Panc1 (cell line): ENCODE results near the gene PRDX6. TPM values are rescaled to one million over a fixed set of nuclear protein-coding genes. Genes with fewer than 3 reads are reported as not detected.

Experiments used
- ATAC-seq: fragments of 200-7000 bp; cut with Tn5 transposase; 2 replicates; pipeline ENCODE4 v1.9.1; 2020; ENCODE audit warnings: mild to moderate bottlenecking, moderate library complexity
- BruUV-seq: library from RNA; stranded (reverse); fragments of 400-500 nt; replicated peaks from 2 replicates; lab custom pipeline; 2021; lab: Mats Ljungman, UMichigan
- CTCF ChIA-PET: fragments of 300-600 bp; sonication (Branson Sonifier 250); formaldehyde crosslinking; loops from one replicate; lab custom pipeline; 2022; ENCODE audit warnings: antibody characterized with exemption; lab: Charles Lee
- POLR2A ChIA-PET: fragments of 300-600 bp; sonication (Branson Sonifier 250); formaldehyde crosslinking; loops from one replicate; lab custom pipeline; 2022; ENCODE audit warnings: antibody characterized with exemption; lab: Charles Lee
- DNase-seq: peaks from one replicate; pipeline ENCODE4 v3.0.0-alpha.2; 2010; ENCODE audit warnings: low read depth, low spot score
- H3K27ac ChIP-seq: 2 replicates; pipeline ENCODE4 v1.5.1; 2011; ENCODE audit warnings: mild to moderate bottlenecking, low read length, inconsistent platforms
- H3K27me3 ChIP-seq: fragments of 200-500 bp; sonication (Bioruptor generic); 2 replicates; pipeline ENCODE4 v1.6.0; 2014; ENCODE audit warnings: low read length, inconsistent platforms; ENCODE audit not compliant: control insufficient read depth, insufficient read depth
- H3K36me3 ChIP-seq: fragments of 200-500 bp; sonication (Bioruptor generic); 2 replicates; pipeline ENCODE4 v1.5.1; 2014; ENCODE audit warnings: inconsistent platforms, mild to moderate bottlenecking, low read length, moderate library complexity; ENCODE audit not compliant: control insufficient read depth, insufficient read depth
- H3K4me1 ChIP-seq: 2 replicates; pipeline ENCODE4 v1.5.1; 2011; ENCODE audit warnings: inconsistent platforms, mild to moderate bottlenecking, low read length, moderate library complexity; ENCODE audit not compliant: control insufficient read depth, insufficient read depth
- H3K4me3 ChIP-seq, 2 experiments: 2 replicates each; pipeline ENCODE4 v1.5.1; 2011 to 2012; ENCODE audit warnings: low read depth in 2 of 2, low read length in 2 of 2, mild to moderate bottlenecking in 2 of 2, inconsistent platforms in 1 of 2, moderate library complexity in 1 of 2
- H3K9me3 ChIP-seq: fragments of 200-500 bp; sonication (Bioruptor generic); 2 replicates; pipeline ENCODE4 v1.5.1; 2014; ENCODE audit warnings: low read depth, mild to moderate bottlenecking, inconsistent platforms, low read length, moderate library complexity; ENCODE audit not compliant: control insufficient read depth, insufficient read depth
- CTCF ChIP-seq: fragments of 450-650 bp; IDR thresholded peaks from 2 replicates; pipeline ENCODE4 v1.5.1; 2017; ENCODE audit warnings: mild to moderate bottlenecking
- POLR2AphosphoS5 ChIP-seq: IDR thresholded peaks from 2 replicates; pipeline ENCODE4 v1.6.1; 2012; ENCODE audit warnings: mild to moderate bottlenecking, low read depth, low read length, moderate library complexity
- SIN3A ChIP-seq: IDR thresholded peaks from 2 replicates; pipeline ENCODE4 v1.6.1; 2012; ENCODE audit warnings: low read depth, mild to moderate bottlenecking, low read length, moderate library complexity, borderline replicate concordance; ENCODE audit not compliant: insufficient read depth
- TCF7L2 ChIP-seq: IDR thresholded peaks from 2 replicates; pipeline ENCODE4 v1.6.1; 2011; ENCODE audit warnings: mild to moderate bottlenecking, low read depth, low read length, inconsistent platforms
- in situ Hi-C: cut with HindIII; loops from 2 replicates; pipeline ENCODE4 v1.10.0; 2016; ENCODE audit warnings: low sequenced_read_pairs, low pct_unique_long_range_greater_than_20kb
- intact Hi-C: fragments of 100-400 bp; cut with micrococcal nuclease; formaldehyde crosslinking; loops from one replicate; pipeline ENCODE4 v1.10.0; 2022; ENCODE audit not compliant: unreplicated experiment
- total RNA-seq: library from RNA; stranded (reverse); gene quantifications from one replicate; pipeline ENCODE4 v1.2.1, GENCODE V29; 2021; ENCODE audit not compliant: unreplicated experiment
- TF ChIP-seq, protein P1 (sequence below), 2 experiments: IDR thresholded peaks; 2 replicates each; pipeline ENCODE4 v1.6.1; 2011 to 2012; ENCODE audit warnings: low read depth in 2 of 2, control low read depth in 1 of 2, low read length in 1 of 2, mild to moderate bottlenecking in 1 of 2, moderate library complexity in 1 of 2; ENCODE audit not compliant: insufficient read depth in 1 of 2

The PRDX6 gene
- total RNA-seq, 1 experiment from 2014 or later: 157 TPM

GRCh38 chr1:173444757-173445156 is 32.4 kb upstream of the PRDX6 start:
- BruUV-seq: no TSS peak
- POLR2A ChIA-PET: no interaction called here
- Histone ChIP-seq H3K27me3 (no peaks in the 10 kb centered on the region), H3K27ac (no peak overlapping the region), H3K4me1 (no peaks in the 10 kb centered on the region), H3K4me3 (no peak overlapping the region), H3K9me3 (no peaks in the 10 kb centered on the region), H3K36me3 (no peaks in the 10 kb centered on the region)
- CTCF ChIA-PET: no interaction called here
- TF ChIP-seq TCF7L2 (no peak), POLR2AphosphoS5 (no peak), SIN3A (no peak), CTCF (no peak)
- TF ChIP-seq, protein P1, sequence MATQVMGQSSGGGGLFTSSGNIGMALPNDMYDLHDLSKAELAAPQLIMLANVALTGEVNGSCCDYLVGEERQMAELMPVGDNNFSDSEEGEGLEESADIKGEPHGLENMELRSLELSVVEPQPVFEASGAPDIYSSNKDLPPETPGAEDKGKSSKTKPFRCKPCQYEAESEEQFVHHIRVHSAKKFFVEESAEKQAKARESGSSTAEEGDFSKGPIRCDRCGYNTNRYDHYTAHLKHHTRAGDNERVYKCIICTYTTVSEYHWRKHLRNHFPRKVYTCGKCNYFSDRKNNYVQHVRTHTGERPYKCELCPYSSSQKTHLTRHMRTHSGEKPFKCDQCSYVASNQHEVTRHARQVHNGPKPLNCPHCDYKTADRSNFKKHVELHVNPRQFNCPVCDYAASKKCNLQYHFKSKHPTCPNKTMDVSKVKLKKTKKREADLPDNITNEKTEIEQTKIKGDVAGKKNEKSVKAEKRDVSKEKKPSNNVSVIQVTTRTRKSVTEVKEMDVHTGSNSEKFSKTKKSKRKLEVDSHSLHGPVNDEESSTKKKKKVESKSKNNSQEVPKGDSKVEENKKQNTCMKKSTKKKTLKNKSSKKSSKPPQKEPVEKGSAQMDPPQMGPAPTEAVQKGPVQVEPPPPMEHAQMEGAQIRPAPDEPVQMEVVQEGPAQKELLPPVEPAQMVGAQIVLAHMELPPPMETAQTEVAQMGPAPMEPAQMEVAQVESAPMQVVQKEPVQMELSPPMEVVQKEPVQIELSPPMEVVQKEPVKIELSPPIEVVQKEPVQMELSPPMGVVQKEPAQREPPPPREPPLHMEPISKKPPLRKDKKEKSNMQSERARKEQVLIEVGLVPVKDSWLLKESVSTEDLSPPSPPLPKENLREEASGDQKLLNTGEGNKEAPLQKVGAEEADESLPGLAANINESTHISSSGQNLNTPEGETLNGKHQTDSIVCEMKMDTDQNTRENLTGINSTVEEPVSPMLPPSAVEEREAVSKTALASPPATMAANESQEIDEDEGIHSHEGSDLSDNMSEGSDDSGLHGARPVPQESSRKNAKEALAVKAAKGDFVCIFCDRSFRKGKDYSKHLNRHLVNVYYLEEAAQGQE (IDR thresholded peaks at IDR 0.05; ENCODE audit: insufficient read depth in 1 of 2, low read depth in 2 of 2, low read length in 1 of 2): no peak
- no peak for DNase-seq
- intact Hi-C loops (no loop called here), in situ Hi-C loops (no loop called here)
- ATAC-seq: no peak

- in situ Hi-C loops (no loop called here), intact Hi-C loops (no loop called here)
- Histone ChIP-seq H3K27me3 (no peaks in the 10 kb centered on the region), H3K9me3 (no peaks in the 10 kb centered on the region), H3K4me3 (no peak overlapping the region), H3K36me3 (no peaks in the 10 kb centered on the region), H3K27ac (no peak overlapping the region), H3K4me1 (no peaks in the 10 kb centered on the region)
- no peak for ATAC-seq
- BruUV-seq: no TSS peak
- POLR2A ChIA-PET: no interaction called here
- no peak for DNase-seq
- CTCF ChIA-PET: no interaction called here
- TF ChIP-seq CTCF: no peak
- TF ChIP-seq SIN3A: no peak
- no peak for TF ChIP-seq POLR2AphosphoS5
- TF ChIP-seq, protein P1 (IDR thresholded peaks at IDR 0.05; ENCODE audit: insufficient read depth in 1 of 2, low read depth in 2 of 2, low read length in 1 of 2): no peak
- TF ChIP-seq TCF7L2: no peak
Observed at GRCh38 chr1:173445164-173445563, 32.0 kb upstream of the PRDX6 start.
